Duodenal mucosa (tissue), 2 donors: ENCODE data around the gene KIF26B.
"Not testable (repeated sequence)": the region's sequence is repeated elsewhere in the genome, so short reads cannot be mapped to it uniquely, and the experiment has no call there.

ENCODE experiments used
- H3K27ac ChIP-seq: one replicate; pipeline ENCODE4 v1.7.0; 2013; ENCODE audit warnings: low read depth, low read length
- H3K27me3 ChIP-seq, 2 donors: one replicate each; pipeline ENCODE4 v1.7.0; 2013; ENCODE audit warnings: low read length in 2 of 2, control low read depth in 1 of 2; ENCODE audit not compliant: insufficient read depth in 2 of 2, control insufficient read depth in 1 of 2
- H3K36me3 ChIP-seq, 2 donors: one replicate each; pipeline ENCODE4 v1.7.0; 2013; ENCODE audit warnings: low read length in 2 of 2, control low read depth in 1 of 2; ENCODE audit not compliant: insufficient read depth in 2 of 2, control insufficient read depth in 1 of 2
- H3K4me1 ChIP-seq, 2 donors: one replicate each; pipeline ENCODE4 v1.7.0; 2013; ENCODE audit warnings: low read length in 2 of 2, control low read depth in 1 of 2; ENCODE audit not compliant: insufficient read depth in 2 of 2, control insufficient read depth in 1 of 2
- H3K4me3 ChIP-seq, 2 donors: one replicate each; pipeline ENCODE4 v1.7.0; 2013; ENCODE audit warnings: low read length in 2 of 2, low read depth in 1 of 2
- H3K9ac ChIP-seq, 2 donors: one replicate each; pipeline ENCODE4 v1.7.0; 2013; ENCODE audit warnings: low read length in 2 of 2, low read depth in 1 of 2
- H3K9me3 ChIP-seq, 2 donors: one replicate each; pipeline ENCODE4 v1.7.0; 2013; ENCODE audit warnings: low read length in 2 of 2, control low read depth in 1 of 2; ENCODE audit not compliant: control insufficient read depth in 1 of 2

Gene KIF26B

GRCh38 chr1:245116751-245117150 is 38.0 kb upstream of the KIF26B start:
- Histone ChIP-seq H3K9ac (no peak overlapping the region), H3K36me3 (no peaks in the 10 kb centered on the region), H3K4me1 (no peaks in the 10 kb centered on the region), H3K9me3 (no peaks in the 10 kb centered on the region), H3K27ac (no peak overlapping the region), H3K27me3 (no peaks in the 10 kb centered on the region), H3K4me3 (no peak overlapping the region)

- Histone ChIP-seq H3K4me1 (no peaks in the 10 kb centered on the region), H3K4me3 (no peak overlapping the region), H3K27me3 (no peaks in the 10 kb centered on the region), H3K9me3 (no peaks in the 10 kb centered on the region), H3K36me3 (no peaks in the 10 kb centered on the region), H3K27ac (no peak overlapping the region), H3K9ac (no peak overlapping the region)
Observed at GRCh38 chr1:245118066-245118465, 36.7 kb upstream of the KIF26B start.

DNA sequence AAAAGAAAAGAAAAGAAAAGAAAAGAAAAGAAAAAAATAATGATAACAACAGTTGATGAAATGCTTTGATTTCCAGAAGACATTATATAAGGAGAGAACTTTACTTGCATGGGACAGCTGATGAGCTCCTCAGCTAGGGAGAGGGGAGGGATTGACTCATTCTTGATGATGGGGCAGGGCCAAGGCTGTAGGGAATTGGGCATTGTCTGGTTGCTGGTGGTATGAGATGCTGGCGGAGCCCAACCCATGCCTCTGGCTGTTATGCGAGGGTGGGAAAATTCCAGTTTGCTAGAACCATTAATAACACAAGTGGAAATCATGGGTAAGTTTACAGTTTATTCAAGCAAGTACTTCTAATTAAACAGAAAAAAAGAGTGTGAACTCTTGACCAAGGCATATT is 36.0 kb upstream of the KIF26B start:
- Histone ChIP-seq H3K4me3 (no peak overlapping the region), H3K9ac (no peak overlapping the region), H3K36me3 (no peaks in the 10 kb centered on the region), H3K4me1 (no peaks in the 10 kb centered on the region), H3K27ac (no peak overlapping the region), H3K27me3 (no peaks in the 10 kb centered on the region), H3K9me3 (no peaks in the 10 kb centered on the region)

DNA sequence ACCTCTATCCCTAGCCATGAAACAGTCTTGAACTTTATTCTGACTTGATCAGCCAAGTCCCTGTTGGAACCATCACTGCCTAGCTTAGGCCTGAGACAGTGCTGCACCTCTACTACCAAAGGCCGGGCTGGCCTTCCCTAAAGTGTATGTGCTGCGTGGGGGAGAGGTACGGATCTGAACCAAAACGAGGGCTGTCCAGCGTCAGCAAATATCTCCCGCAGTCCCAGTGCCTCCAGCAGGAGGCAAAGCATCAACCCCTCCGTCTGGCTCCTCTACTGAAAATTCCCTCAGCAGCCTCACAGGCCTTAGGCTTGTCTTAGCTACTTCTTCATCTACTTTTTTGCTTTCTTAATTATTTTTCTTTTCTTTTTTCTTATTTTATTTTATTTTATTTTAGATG is 33.3 kb upstream of the KIF26B start:
- Histone ChIP-seq H3K27ac (no peak overlapping the region), H3K36me3 (no peaks in the 10 kb centered on the region), H3K4me3 (no peak overlapping the region), H3K9me3 (no peaks in the 10 kb centered on the region), H3K27me3 (no peaks in the 10 kb centered on the region), H3K9ac (no peak overlapping the region), H3K4me1 (no peaks in the 10 kb centered on the region)

DNA sequence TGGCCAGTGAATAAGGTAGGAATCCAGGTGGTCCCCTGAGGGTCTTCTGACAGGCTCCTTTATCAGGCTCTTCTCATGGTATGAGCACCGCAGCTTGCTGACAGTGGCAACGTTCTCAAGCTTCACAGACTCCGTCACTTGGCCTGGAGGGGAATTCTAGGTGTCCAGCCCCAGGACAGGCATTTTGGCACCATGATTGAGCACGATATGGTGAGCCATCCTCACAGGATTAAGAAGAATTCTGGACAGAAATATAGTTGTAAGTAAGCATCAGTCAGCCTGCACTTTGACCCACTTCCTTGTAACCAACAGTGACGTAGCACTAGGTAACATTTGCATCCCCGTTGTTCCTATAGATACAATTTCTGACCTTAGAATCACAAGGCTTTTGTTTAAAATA is 30.5 kb upstream of the KIF26B start:
- Histone ChIP-seq H3K4me3 (no peak overlapping the region), H3K36me3 (no peaks in the 10 kb centered on the region), H3K9ac (no peak overlapping the region), H3K27ac (no peak overlapping the region), H3K4me1 (no peaks in the 10 kb centered on the region), H3K9me3 (no peaks in the 10 kb centered on the region), H3K27me3 (peaks cover 0 to 1% of the 10 kb centered on the region in 2 donors)

DNA sequence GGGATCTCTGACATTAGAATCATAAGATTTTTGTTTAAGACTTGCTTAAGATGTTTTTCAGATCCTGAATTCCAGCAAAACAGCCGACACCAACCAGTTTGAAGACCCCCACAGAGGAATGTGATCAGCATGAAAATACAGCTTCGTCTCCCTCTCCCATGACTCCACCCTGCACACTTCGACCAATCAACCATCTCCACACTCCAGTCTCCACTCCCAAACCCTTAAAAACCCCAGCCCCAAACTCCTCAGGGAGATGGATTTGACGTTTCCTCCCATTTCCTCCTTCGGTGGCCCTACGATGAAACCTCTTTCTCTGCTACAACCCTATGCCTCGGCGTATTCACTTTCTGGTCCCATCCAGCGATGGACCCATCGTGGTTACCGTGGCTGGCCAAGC is 30.1 kb upstream of the KIF26B start:
- H3K9me3 ChIP-seq = no peaks in the 10 kb centered on the region
- peaks cover 0 to 5% of the 10 kb centered on the region in 2 donors for H3K27me3 ChIP-seq
- no peak overlapping the region for H3K27ac ChIP-seq
- no peaks in the 10 kb centered on the region for H3K4me1 ChIP-seq
- H3K36me3 ChIP-seq = no peaks in the 10 kb centered on the region
- no peak overlapping the region for H3K9ac ChIP-seq
- H3K4me3 ChIP-seq = no peak overlapping the region

- H3K4me1 ChIP-seq = no peaks in the 10 kb centered on the region
Observed at GRCh38 chr1:245126530-245126929, 28.3 kb upstream of the KIF26B start.

GRCh38 chr1:245128381-245129101 is 26.2 kb upstream of the KIF26B start:
- H3K9me3 ChIP-seq = no peaks in the 10 kb centered on the region
- H3K27ac ChIP-seq = no peak overlapping the region
- no peak overlapping the region for H3K4me3 ChIP-seq
- H3K36me3 ChIP-seq = no peaks in the 10 kb centered on the region
- peaks cover 0 to 6% of the 10 kb centered on the region in 2 donors for H3K27me3 ChIP-seq
- no peak overlapping the region for H3K9ac ChIP-seq
- no peaks in the 10 kb centered on the region for H3K4me1 ChIP-seq

More at GRCh38 chr1:245126530-245126929, 28.3 kb upstream of the KIF26B start:
- no peak overlapping the region for H3K4me3 ChIP-seq
- no peak overlapping the region for H3K9ac ChIP-seq
- no peaks in the 10 kb centered on the region for H3K36me3 ChIP-seq
- H3K9me3 ChIP-seq = no peaks in the 10 kb centered on the region
- peaks cover 0 to 6% of the 10 kb centered on the region in 2 donors for H3K27me3 ChIP-seq
- H3K27ac ChIP-seq = no peak overlapping the region

DNA sequence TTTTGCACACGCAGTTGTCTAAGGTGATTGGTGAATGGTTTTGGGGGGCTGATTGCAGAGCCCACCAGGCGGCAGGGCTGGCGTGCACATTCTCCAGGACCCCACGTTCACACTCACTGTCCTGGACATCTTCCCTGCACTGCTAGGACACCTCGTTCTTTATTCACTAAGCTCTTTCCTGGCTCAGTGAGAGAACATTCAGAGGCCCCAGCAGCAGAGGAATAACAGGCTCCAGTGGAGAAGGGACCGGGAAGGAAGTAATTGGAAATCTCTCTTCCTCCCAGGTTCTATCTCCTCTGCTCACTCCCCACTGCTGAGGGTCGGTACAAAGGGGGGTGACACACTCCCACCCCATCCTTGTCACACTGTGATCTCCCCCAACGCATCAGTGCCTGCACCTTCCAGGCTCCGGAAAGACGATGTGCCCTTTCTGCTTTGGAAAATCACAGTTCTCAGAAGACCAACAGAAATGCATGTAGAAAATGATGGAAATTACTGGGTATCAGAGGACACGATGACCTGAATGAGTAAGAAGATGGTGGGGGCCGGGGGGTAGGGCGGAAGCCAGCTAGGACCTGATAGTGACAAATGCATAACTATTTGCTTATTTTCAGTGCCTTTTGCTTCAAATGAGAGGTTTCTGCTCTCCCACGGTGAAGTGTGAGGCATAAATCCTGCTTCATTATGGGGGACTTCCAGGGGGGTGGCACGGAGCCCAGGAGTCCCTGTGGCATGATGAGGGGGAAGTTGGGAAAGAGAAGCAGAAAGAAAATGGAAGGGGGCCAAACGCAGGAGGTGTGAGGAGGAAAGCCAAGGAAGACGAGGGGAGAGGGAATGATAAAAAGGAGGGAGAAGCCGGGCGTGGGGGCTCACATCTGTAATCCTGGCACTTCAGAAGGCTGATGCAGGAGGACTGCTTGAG is 25.2 kb upstream of the KIF26B start:
- H3K4me1 ChIP-seq = no peaks in the 10 kb centered on the region
- no peaks in the 10 kb centered on the region for H3K36me3 ChIP-seq
- no peak overlapping the region for H3K9ac ChIP-seq
- H3K4me3 ChIP-seq = no peak overlapping the region
- no peak overlapping the region for H3K27ac ChIP-seq
- H3K9me3 ChIP-seq = no peaks in the 10 kb centered on the region
- peaks cover 0 to 6% of the 10 kb centered on the region in 2 donors for H3K27me3 ChIP-seq

DNA sequence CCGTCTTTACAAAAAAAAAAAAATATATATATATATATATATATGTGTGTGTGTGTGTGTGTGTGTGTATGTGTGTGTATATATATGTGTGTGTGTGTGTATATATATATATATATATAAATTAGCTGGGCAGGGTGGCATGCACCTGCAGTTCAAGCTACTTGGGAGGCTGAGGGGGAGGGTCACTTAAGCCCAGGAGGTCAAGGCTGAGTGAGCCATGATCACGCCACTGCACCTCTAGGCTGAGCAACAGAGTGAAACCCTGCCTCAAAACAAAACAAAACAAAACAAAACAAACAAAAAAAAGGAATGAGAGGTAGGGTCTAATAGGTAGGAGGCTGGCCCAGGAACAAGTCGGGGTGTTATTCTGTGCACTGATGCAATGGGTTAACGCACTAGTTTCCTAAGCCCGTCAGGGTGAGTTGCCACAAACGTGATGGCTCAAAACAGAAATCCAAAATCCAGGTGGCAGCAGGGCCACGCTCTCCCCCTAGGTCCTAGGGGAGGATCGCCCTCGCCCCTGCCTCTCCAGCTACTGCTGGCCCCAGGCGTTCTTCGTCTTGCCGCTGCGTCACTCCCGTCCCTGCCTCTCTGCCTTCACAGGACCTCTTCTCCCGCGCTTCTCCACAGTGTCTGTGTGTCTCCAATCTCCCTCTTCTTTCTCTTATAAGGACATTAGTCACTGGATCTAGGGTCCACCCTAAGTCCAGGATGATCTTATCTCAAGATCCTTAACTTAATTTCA is 24.3 kb upstream of the KIF26B start:
- H3K36me3 ChIP-seq, H3K9me3 ChIP-seq, H3K4me1 ChIP-seq, H3K27ac ChIP-seq, H3K4me3 ChIP-seq, H3K27me3 ChIP-seq, H3K9ac ChIP-seq: not testable (repeated sequence)
